Measurements from ENCODE around the gene DIS3L2.
"Not testable (repeated sequence)": the region's sequence is repeated elsewhere in the genome, so short reads cannot be mapped to it uniquely, and the experiment has no call there.

- not testable (repeated sequence) for TF ChIP-seq CTCF (IDR thresholded peaks at IDR 0.05); POLR2AphosphoS5 (IDR thresholded peaks at IDR 0.05); POLR2A (IDR thresholded peaks at IDR 0.05; ENCODE audit: low read depth); EP300 (IDR thresholded peaks at IDR 0.05)
Measured at GRCh38 chr2:232332244-232332939, 370.9 kb downstream of the DIS3L2 start.

Measured in esophagus muscularis mucosa (tissue), 4 donors.